GM19193 (cell line): Measurements from ENCODE around the gene KRTAP10-5.

Source experiments
- POLR2A ChIP-seq: IDR thresholded peaks from 4 replicates; pipeline ENCODE4 v1.6.1; 2011; ENCODE audit not compliant: insufficient read depth, insufficient read length; ENCODE audit errors: extremely low read depth

Gene KRTAP10-5

DNA sequence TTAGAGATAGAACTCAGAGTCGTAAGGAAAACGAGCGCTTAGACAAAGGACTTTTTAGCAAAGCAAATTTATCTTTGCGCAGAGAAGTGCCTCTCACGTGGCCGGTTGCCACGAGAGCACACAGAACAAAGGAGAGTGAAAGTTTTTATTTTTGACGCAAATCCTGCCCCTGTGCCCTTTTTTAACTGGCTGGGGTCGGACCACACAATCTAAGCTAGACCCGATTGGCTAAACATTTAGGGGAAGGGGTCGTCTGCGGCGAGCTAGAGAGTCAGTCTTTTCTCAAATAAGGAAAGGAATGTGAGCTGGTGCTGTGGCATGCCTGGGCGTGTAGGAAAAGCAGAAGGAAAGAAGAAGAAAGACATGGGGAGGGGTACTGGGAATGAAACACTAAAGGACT lies 31.5 kb downstream of the KRTAP10-5 start:
- TF ChIP-seq POLR2A = no peak

DNA sequence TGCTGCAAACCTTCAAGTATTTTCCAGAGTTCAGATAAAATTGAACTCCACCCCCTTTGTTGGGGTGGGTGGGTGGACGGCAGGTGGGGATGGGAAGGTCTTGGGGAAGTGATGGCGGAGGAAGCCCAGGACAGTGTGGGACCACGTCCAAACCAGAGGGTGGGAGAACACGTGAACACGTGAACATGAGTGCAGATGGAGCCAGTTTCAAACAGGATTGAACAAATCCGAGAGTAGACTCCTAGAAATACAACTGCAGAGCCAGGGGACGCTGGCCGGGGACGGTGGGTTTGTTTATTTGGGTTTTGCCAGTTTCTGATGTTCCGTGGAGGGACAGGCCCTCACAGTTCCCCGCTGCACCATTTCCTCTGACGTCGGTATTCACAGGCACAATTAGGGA lies 32.0 kb downstream of the KRTAP10-5 start:
- TF ChIP-seq POLR2A = no peak

DNA sequence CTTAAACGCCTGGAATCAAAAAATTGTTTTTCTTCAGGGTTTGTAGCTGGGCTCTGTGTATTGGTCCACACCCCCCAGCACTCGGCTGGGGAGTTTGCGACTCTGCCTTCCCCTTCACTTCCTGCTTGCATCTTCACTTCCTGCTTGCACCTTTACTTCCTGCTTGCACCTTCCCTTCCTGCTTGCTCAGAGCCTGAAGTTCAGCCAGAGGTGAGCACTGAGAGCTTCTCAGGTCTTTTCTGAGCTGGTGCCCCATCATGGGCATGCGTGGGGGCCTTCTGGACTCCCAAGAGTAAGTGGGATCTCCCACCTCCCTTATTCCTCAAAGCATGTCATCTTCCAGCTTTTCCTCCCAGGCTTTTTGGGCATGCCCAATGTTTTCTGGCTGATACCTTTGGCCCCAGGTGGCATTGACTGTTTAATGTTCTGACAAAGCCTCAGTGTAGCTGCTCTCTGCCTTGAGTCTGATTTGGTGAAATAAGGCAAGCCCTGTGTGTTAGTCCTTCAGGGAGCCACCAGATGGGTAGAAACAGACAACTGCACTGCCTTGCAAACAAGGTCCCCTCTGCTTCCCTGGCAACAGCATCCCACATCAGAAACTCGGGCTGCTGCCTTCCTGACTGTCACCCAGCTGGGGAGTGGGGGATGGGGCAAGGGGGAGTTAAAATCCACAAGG lies 32.6 kb downstream of the KRTAP10-5 start:
- no peak for TF ChIP-seq POLR2A

DNA sequence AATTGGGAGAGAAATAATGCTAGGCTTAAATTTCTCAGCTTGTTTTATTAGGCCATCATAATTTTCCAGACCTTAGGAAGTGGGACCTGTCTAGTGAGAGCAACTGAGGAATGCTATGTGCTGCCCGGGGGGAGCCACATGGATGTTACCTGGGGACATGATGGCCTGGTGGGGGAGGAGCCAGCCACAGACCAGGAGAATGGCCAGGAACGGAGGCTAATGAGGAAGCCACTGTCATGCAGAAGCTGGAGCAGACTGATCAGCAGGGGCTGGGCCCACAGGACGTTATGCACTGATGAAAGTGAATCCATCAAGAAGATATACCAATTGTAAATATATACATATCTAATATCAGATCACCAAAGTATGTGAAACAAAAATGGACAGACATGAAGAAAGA lies 35.8 kb downstream of the KRTAP10-5 start:
- TF ChIP-seq POLR2A = no peak

DNA sequence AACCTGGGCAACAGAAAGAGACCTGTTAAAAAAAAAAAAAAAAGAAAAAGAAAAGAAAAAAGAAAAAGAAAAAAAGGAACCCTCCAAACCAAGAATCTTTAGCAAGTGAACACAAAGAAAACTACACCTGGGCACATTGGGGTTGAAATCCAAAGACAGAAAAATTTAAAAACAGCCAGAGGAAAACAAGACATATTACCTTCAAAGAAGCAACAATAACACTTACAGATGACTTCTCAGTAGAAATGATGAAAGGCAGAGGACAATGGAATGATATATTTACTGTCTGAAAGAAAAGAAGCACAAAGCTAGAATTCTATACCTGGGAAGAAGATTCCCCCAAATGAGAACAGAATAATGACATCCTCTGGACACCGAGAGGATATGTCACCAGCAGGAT lies 37.7 kb downstream of the KRTAP10-5 start:
- no peak for TF ChIP-seq POLR2A

DNA sequence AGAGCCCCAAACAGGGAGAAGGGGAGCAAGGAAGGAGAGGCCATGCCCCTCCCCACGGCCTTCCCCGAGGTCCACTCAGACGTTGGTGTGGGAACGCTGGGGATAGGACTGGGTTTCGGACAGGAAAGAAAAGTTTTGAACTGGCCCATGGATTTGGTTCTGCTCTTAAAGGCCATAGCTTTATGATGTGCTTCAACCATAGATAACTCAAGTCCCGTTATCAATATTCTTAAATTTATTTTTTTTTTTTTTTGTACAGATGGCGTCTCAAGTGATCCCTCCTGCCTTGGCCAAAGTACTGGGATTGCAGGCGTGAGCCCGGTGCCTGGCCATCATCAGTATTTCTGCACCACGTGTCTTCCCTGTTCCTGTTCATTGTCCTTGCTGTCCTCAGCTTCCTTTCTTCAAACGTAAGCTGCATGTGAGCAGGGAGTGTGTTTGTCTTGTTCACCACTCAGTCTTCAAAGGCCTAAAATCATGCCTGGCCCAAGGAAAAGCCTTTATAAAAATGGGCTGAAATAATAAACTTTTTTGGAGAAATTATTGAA lies 39.6 kb downstream of the KRTAP10-5 start:
- no peak for TF ChIP-seq POLR2A

DNA sequence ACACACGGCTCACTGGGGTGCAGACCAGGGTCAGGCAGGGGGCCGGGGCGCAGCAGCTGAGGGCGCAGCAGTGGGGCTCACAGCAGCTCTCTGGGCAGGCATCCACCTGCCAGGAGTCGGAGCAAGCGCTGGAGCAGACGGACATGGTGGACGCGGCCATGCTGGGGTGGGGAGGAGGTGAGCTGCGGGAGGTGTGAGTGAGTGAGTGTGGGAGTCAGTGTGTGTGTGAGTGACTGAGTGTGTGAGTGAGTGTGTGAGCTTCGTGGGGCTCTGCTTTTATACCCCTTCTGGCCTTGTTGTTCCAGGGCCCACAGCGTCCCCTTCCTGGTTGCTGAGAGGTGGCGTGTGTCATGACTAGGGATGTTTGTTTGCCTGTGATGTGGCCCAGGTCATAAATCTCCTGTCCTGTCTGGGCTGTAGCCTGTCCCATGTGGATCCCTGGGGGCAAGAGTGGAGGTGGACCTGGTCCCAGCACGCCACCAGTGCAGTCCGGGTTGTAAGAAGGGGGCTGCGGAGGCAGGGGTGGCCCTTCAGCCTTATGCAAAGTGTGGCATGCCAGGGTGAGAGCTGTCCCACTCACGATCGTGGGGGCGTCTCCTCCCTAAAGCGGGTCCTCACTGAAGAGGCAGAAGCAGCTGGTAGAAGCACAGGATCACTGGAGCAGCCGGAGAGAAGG lies 40.3 kb downstream of the KRTAP10-5 start, which contains the start of gene KRTAP10-1:
KRTAP10-1 (minus strand) TSS at position 205 of the 676 bp plus-strand sequence; CDS start at position 160, 45 bp downstream.
- TF ChIP-seq POLR2A = no peak

DNA sequence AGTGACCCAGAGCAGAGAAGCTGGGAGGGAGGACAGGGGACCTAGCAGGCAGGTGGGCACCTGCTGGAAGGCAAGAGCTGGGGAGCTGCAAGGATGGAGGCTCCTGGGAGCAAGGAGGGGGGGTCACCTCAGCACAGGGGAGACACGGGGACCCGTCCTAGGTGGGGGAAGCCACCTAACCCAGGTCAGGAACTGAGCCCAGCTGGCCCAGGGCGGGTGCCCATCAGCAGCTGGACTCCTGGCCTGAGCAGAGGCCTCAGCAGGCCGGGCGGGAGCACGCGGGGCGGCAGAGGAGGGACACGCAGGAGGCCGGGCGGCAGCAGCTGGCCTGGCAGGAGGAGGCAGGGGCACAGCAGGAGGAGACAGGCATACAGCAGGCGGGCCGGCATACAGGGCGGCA lies 41.4 kb downstream of the KRTAP10-5 start:
- TF ChIP-seq POLR2A = no peak

DNA sequence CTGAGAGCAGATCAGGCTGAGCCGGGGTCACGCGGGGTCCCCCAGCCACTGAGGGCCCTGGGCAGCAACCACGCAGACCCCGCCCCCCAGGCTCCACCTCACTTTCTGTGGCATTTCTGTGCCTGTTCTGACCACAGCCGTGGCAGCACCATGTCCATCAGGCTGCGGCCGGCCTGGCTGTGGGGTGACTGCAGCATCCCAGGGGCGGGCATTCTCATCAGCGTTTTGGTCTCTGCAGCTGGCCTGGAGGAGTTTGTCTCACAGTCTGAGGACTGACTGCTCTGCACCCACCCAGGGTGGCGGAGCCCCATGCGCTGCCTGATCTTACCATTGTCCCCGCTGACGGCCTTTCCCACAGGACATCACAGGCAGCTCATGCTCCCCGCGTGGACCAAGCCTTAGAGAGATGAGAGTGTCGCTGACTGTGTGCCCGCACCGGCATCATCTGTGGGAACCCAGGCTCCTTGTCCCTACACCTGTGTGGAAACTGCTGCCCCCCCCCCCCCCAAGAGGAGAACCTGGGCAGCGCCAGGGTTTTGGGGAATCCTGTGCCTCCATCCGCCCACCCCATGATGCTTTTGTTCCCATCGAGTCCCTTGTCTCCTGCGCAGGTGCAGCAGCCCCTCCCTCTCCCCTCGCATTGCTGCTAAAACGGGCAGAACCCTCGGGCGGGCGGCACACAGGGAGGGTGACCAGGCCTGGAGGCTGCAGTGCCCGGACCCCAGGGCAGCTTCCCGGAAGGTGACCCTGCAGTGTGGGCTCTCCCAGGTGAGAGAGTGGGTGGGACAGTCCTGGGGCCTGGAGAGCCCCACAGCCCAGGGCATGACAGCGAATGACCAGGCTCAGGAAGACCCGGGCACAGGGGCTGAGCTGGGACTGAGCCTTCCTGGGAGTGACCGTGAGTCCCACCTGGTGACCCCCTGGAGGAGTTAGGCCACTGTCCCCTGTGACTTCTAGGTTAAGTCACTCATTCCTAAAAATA lies 42.2 kb downstream of the KRTAP10-5 start:
- TF ChIP-seq POLR2A = no peak

DNA sequence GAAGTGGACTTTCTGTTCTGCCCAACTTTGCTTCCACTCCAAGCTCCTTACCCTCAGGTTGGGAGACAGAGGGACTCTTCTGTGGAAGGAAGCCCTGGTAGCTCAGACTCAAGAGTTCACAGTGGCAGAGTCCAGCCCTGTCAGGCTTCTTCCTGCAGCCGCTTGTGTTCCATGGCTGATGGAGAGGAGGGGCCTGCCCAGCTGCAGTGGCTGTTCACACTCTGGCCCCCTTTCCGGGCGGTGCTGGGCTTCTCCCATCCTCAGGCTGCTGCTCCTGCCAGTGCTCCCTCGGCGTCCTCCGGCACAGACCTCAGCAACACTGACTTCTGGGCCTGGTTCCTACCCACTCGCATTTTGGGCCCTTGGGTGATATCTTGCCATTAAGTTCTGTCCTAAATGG lies 44.4 kb downstream of the KRTAP10-5 start:
- TF ChIP-seq POLR2A = no peak

DNA sequence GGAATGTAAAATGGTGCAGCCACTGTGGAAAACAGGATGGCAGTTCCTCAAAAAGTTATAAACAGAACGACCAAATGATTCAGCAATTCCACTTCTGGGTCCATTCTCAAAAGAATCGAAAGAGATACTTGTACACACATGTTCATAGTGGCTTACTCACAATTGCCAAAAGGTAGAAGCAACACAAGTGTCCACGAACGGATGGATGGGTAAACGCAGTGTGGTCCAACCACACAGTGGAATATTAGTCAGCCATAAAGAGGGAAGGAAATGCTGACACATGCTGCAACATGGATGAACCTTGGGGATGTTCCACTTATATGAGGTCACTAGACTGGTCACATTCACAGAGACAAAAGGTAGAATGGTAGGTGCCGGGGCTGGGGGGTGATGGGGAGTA lies 45.7 kb downstream of the KRTAP10-5 start:
- TF ChIP-seq POLR2A = no peak

DNA sequence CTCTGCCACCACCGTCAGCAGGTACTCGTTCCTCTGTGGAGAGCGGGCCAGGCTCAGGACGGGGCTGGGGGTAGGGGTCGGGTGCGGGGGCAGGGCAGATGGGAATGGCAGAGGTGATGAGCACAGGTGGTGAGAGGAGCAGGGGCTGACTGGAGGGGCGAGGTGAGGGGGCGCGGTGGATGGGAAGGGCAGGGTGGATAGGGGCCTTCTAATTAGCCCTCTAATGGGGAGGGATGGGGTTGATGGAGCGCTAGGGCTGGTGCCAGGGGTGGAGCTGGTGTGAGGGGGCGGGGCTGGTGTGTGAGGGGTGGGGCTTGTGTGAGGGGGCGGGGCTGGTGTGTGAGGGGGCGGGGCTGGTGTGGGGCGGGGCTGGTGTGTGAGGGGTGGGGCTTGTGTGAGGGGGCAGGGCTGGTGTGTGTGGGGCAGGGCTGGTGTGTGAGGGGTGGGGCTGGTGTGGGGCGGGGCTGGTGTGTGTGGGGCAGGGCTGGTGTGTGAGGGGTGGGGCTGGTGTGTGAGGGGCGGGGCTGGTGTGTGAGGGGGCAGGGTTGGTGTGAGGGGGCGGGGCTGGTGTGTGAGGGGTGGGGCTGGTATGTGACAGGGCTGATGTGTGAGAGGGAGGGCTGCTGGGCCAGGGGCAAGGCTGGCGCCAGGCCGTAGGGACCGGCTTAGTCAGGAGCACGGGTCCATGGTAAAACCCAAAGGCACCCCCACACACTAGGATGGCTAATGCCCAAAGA lies 46.3 kb downstream of the KRTAP10-5 start:
- TF ChIP-seq POLR2A = no peak

DNA sequence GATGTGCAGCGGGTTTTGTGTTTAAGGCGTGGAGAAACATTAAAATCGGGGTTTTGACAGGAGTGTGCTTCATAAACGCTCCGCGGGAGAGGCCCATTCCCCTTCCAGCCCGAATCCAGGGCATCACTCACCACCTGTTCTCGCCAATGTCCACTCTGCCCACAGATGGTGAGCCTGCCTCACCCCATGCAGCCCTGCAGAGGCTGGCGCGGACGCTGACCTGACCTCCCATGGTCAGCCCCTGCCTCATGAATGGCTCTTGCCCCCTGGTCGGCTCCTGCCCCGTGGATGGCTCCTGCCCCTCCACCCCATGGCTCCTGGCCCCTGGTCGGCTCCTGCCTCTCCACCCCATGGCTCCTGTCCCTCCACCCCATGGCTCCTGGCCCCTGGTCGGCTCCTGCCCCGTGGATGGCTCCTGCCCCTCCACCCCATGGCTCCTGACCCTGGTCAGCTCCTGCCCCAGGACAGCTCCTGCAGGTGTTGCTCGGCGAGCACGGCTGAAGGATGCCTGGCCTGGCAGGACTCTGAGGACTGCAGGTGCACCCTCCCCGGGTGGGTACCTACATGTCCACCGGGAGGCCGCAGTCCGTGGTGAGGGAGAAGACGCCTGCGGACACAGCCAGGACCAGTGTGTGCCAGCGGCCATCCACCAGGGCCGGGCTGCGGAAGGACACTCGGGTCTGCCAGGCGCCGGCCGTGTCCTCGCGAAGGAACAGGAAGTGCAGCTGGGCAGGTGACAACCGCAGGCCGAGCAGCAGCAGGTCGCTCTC lies 47.1 kb downstream of the KRTAP10-5 start:
- TF ChIP-seq POLR2A = no peak

DNA sequence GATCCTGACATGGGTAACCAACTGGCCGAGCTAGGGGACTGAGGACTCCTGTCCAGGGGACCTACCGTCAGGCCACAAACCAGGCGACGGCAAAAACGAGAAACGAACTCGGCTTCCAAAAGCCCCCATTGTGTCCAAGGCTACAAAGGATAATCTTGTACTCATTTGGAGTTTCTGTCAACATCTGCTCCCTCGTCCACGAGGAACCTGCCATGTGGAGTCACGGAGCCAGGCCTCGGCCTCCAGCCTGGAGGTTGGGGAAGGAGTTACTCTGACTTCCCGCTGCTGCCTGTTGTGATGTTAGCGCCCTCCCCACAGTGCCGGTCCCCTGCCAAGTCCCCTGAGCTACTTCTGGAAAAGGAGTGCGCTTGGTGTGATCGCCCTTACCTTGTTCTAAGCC lies 47.7 kb downstream of the KRTAP10-5 start:
- TF ChIP-seq POLR2A = no peak
